ENCODE measurements around the gene DNAL4.

Gene DNAL4

GRCh38 chr22:38744981-38745380 is 49.0 kb downstream of the DNAL4 start:
- Histone ChIP-seq H3K4me1 (ENCODE audit: insufficient read depth, low read length) (no peaks in the 10 kb centered on the region), H3K9me3 (ENCODE audit: insufficient read depth, low read length, severe bottlenecking) (no peaks in the 10 kb centered on the region), H3K79me2 (ENCODE audit: insufficient read depth, low read length) (no peaks in the 10 kb centered on the region), H3K4me3 (ENCODE audit: low read depth in 1 of 2, low read length in 2 of 2) (no peak overlapping the region), H3K36me3 (ENCODE audit: insufficient read depth, low read length) (peaks cover 94% of the 10 kb centered on the region), H4K20me1 (ENCODE audit: insufficient read depth, low read length) (peaks cover 10% of the 10 kb centered on the region; the same call in 1 of the 2 replicates), H3K27ac (ENCODE audit: low read length) (no peak overlapping the region), H3K9ac (ENCODE audit: low read depth, low read length) (no peak overlapping the region), H3K27me3 (ENCODE audit: insufficient read depth, low read length, poor library complexity) (no peaks in the 10 kb centered on the region), H3K4me2 (ENCODE audit: insufficient read depth, low read length) (no peak overlapping the region), H2AFZ (ENCODE audit: low read depth, low read length) (no peak overlapping the region)
- no peak for ATAC-seq (ENCODE audit: insufficient read depth, low read depth)
- no peak for DNase-seq
- TF ChIP-seq EZH2 (IDR thresholded peaks at IDR 0.05; ENCODE audit: borderline replicate concordance, low read depth, low read length, severe bottlenecking) = no peak
- no peak for TF ChIP-seq CTCF (IDR thresholded peaks at IDR 0.05; ENCODE audit: borderline replicate concordance, extremely low read depth, low read length, poor library complexity, severe bottlenecking)

- no peak overlapping the region for H3K4me2 ChIP-seq (ENCODE audit: insufficient read depth, low read length)
- H3K79me2 ChIP-seq (ENCODE audit: insufficient read depth, low read length) = no peaks in the 10 kb centered on the region
- no peak overlapping the region for H3K27ac ChIP-seq (ENCODE audit: low read length)
- H3K36me3 ChIP-seq (ENCODE audit: insufficient read depth, low read length) = peaks cover 96% of the 10 kb centered on the region
- no peaks in the 10 kb centered on the region for H3K27me3 ChIP-seq (ENCODE audit: insufficient read depth, low read length, poor library complexity)
- DNase-seq = no peak
- H3K4me3 ChIP-seq (ENCODE audit: low read depth in 1 of 2, low read length in 2 of 2) = no peak overlapping the region
- no peak overlapping the region for H3K9ac ChIP-seq (ENCODE audit: low read depth, low read length)
- peaks cover 29% of the 10 kb centered on the region for H4K20me1 ChIP-seq (ENCODE audit: insufficient read depth, low read length)
- no peaks in the 10 kb centered on the region for H3K4me1 ChIP-seq (ENCODE audit: insufficient read depth, low read length)
- no peak overlapping the region for H2AFZ ChIP-seq (ENCODE audit: low read depth, low read length)
- no peak for TF ChIP-seq EZH2 (IDR thresholded peaks at IDR 0.05; ENCODE audit: borderline replicate concordance, low read depth, low read length, severe bottlenecking)
- no peak for TF ChIP-seq CTCF (IDR thresholded peaks at IDR 0.05; ENCODE audit: borderline replicate concordance, extremely low read depth, low read length, poor library complexity, severe bottlenecking)
- no peak for ATAC-seq (ENCODE audit: insufficient read depth, low read depth)
- H3K9me3 ChIP-seq (ENCODE audit: insufficient read depth, low read length, severe bottlenecking) = no peaks in the 10 kb centered on the region
Observed at GRCh38 chr22:38742176-38742942, 51.6 kb downstream of the DNAL4 start.

GRCh38 chr22:38741576-38741975 is 52.4 kb downstream of the DNAL4 start:
- no peak overlapping the region for H3K4me3 ChIP-seq (ENCODE audit: low read depth in 1 of 2, low read length in 2 of 2)
- no peaks in the 10 kb centered on the region for H3K79me2 ChIP-seq (ENCODE audit: insufficient read depth, low read length)
- H3K4me1 ChIP-seq (ENCODE audit: insufficient read depth, low read length) = no peaks in the 10 kb centered on the region
- no peak overlapping the region for H3K9ac ChIP-seq (ENCODE audit: low read depth, low read length)
- no peak overlapping the region for H3K27ac ChIP-seq (ENCODE audit: low read length)
- no peaks in the 10 kb centered on the region for H3K27me3 ChIP-seq (ENCODE audit: insufficient read depth, low read length, poor library complexity)
- TF ChIP-seq EZH2 (IDR thresholded peaks at IDR 0.05; ENCODE audit: borderline replicate concordance, low read depth, low read length, severe bottlenecking) (no peak), CTCF (IDR thresholded peaks at IDR 0.05; ENCODE audit: borderline replicate concordance, extremely low read depth, low read length, poor library complexity, severe bottlenecking) (no peak)
- peaks cover 99% of the 10 kb centered on the region for H3K36me3 ChIP-seq (ENCODE audit: insufficient read depth, low read length)
- H2AFZ ChIP-seq (ENCODE audit: low read depth, low read length) = no peak overlapping the region
- no peaks in the 10 kb centered on the region for H3K9me3 ChIP-seq (ENCODE audit: insufficient read depth, low read length, severe bottlenecking)
- ATAC-seq (ENCODE audit: insufficient read depth, low read depth) = no peak
- no peak for DNase-seq
- peaks cover 36% of the 10 kb centered on the region for H4K20me1 ChIP-seq (ENCODE audit: insufficient read depth, low read length)
- no peak overlapping the region for H3K4me2 ChIP-seq (ENCODE audit: insufficient read depth, low read length)
